Neural cell (in vitro differentiated cells): ENCODE data around the gene C20orf202. TPM values are rescaled to one million over a fixed set of nuclear protein-coding genes. Genes with fewer than 3 reads are reported as not detected.

ENCODE experiments used
- H2AFZ ChIP-seq: fragments of 200-600, 300-800 bp; sonication (generic), shearing (Covaris generic); 2 replicates; pipeline ENCODE4 v1.6.0; 2014; ENCODE audit warnings: low read depth, mild to moderate bottlenecking, antibody characterized with exemption, low read length, moderate library complexity
- H3F3A ChIP-seq: fragments of 200-600 bp; shearing (Covaris generic); 2 replicates; pipeline ENCODE4 v1.6.1; 2016; ENCODE audit warnings: mild to moderate bottlenecking, moderate library complexity, mixed read lengths, antibody characterized with exemption, low read length; ENCODE audit not compliant: insufficient read depth, poor library complexity, severe bottlenecking
- H3K27ac ChIP-seq: fragments of 200-600, 300-800 bp; sonication (generic), shearing (Covaris generic); 2 replicates; pipeline ENCODE4 v1.5.1; 2014; ENCODE audit warnings: mild to moderate bottlenecking, low read length, moderate library complexity
- H3K27me3 ChIP-seq: fragments of 300-800, 200-600 bp; sonication (generic), shearing (Covaris generic); 2 replicates; pipeline ENCODE4 v1.6.0; 2014; ENCODE audit warnings: mild to moderate bottlenecking, low read depth, low read length, moderate library complexity; ENCODE audit not compliant: insufficient read depth
- H3K36me3 ChIP-seq: fragments of 300-800, 200-600 bp; sonication (generic), shearing (Covaris generic); 2 replicates; pipeline ENCODE4 v1.5.1; 2014; ENCODE audit warnings: mild to moderate bottlenecking, antibody characterized with exemption, low read length, moderate library complexity; ENCODE audit not compliant: insufficient read depth
- H3K4me2 ChIP-seq: fragments of 300-800, 200-600 bp; sonication (generic), shearing (Covaris generic); 2 replicates; pipeline ENCODE4 v1.6.0; 2014; ENCODE audit warnings: mild to moderate bottlenecking, low read length
- H3K4me3 ChIP-seq: fragments of 300-800, 200-600 bp; sonication (generic), shearing (Covaris generic); 2 replicates; pipeline ENCODE4 v1.5.1; 2014; ENCODE audit warnings: mild to moderate bottlenecking, low read length, moderate library complexity
- H3K79me2 ChIP-seq: fragments of 200-600 bp; shearing (Covaris generic); replicated peaks from 2 replicates; pipeline ENCODE4 v1.6.0; 2014; ENCODE audit warnings: mild to moderate bottlenecking, low read length, moderate library complexity; ENCODE audit not compliant: insufficient read depth
- H3K9ac ChIP-seq: fragments of 300-800, 200-600 bp; sonication (generic), shearing (Covaris generic); 2 replicates; pipeline ENCODE4 v1.6.1; 2016; ENCODE audit warnings: mild to moderate bottlenecking, low read length, mixed read lengths
- H3K9me2 ChIP-seq: fragments of 200-600 bp; shearing (Covaris generic); 2 replicates; pipeline ENCODE4 v1.6.1; 2016; ENCODE audit warnings: mild to moderate bottlenecking, low read length, mixed read lengths; ENCODE audit not compliant: insufficient read depth
- H3K9me3 ChIP-seq: fragments of 200-600, 300-800 bp; sonication (generic), shearing (Covaris generic); 2 replicates; pipeline ENCODE4 v1.6.1; 2016; ENCODE audit warnings: mild to moderate bottlenecking, mixed run types, low read length, moderate library complexity, mixed read lengths
- H4K20me1 ChIP-seq: fragments of 200-600 bp; shearing (Covaris generic); 2 replicates; pipeline ENCODE4 v1.6.1; 2016; ENCODE audit warnings: mild to moderate bottlenecking, mixed run types; ENCODE audit not compliant: insufficient read depth
- EP300 ChIP-seq: fragments of 450-650 bp; conservative IDR thresholded peaks from 2 replicates; pipeline ENCODE4 v1.6.1; 2014; ENCODE audit warnings: antibody characterized with exemption, mild to moderate bottlenecking, moderate library complexity; ENCODE audit not compliant: poor library complexity, severe bottlenecking
- EZH2 ChIP-seq: fragments of 200-600, 300-800 bp; shearing (Covaris generic), sonication (generic); IDR thresholded peaks from 2 replicates; pipeline ENCODE4 v1.6.1; 2014; ENCODE audit warnings: antibody characterized with exemption, low read length, borderline replicate concordance, mild to moderate bottlenecking; ENCODE audit not compliant: insufficient read depth, poor library complexity, severe bottlenecking
- MXI1 ChIP-seq: fragments of 450-650 bp; conservative IDR thresholded peaks from 2 replicates; pipeline ENCODE4 v1.6.1; 2014; ENCODE audit warnings: antibody characterized with exemption, mild to moderate bottlenecking; ENCODE audit not compliant: poor library complexity, severe bottlenecking
- POLR2AphosphoS5 ChIP-seq: IDR thresholded peaks from 2 replicates; pipeline ENCODE4 v1.6.1; 2012
- RAD21 ChIP-seq: fragments of 450-650 bp; conservative IDR thresholded peaks from 2 replicates; pipeline ENCODE4 v1.6.1; 2014; ENCODE audit warnings: antibody characterized with exemption, mild to moderate bottlenecking, moderate library complexity
- SMC3 ChIP-seq: fragments of 450-650 bp; conservative IDR thresholded peaks from 2 replicates; pipeline ENCODE4 v1.6.1; 2014; ENCODE audit warnings: antibody characterized with exemption, mild to moderate bottlenecking, moderate library complexity; ENCODE audit not compliant: poor library complexity
- TAF1 ChIP-seq: IDR thresholded peaks from 2 replicates; pipeline ENCODE4 v1.6.1; 2012; ENCODE audit warnings: low read depth
- polyA plus RNA-seq: library from polyadenylated mRNA; depleted of rRNA; stranded (reverse); fragments of >200 nt; gene quantifications from 2 replicates; pipeline ENCODE4 v1.2.3, GENCODE V29; 2014
- TF ChIP-seq, protein P1 (sequence below): IDR thresholded peaks from 2 replicates; pipeline ENCODE4 v1.6.1; 2012; ENCODE audit warnings: borderline replicate concordance
- TF ChIP-seq, protein P2 (sequence below): fragments of 450-650 bp; IDR thresholded peaks from 2 replicates; pipeline ENCODE4 v1.5.1; 2014; ENCODE audit warnings: antibody characterized with exemption, mild to moderate bottlenecking, moderate library complexity; ENCODE audit not compliant: poor library complexity, severe bottlenecking

C20orf202 gene
- polyA plus RNA-seq, 1 donor from 2014 or later = 0.62 TPM

DNA sequence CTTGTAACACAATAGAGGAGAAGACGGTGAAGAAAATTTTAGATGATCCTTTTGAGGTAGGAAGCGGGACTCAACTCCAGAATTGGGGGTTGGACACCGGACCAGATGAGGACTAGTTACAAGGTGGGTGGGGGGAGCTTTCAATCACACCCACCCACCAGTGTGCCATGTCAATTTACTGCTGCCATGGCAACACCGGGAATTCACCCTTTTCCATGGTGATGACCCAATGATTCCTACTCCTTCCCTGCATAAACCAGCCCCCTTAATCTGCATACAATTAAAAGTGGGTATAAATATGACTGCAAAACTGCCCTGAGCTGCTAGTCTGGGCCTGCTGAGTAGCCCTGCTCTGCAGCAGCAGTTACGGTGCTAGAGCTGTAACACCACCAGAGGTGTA is 37.3 kb downstream of the C20orf202 start:
- H3K79me2 ChIP-seq = no peaks in the 10 kb centered on the region
- H3F3A ChIP-seq = no peaks in the 10 kb centered on the region
- no peaks in the 10 kb centered on the region for H3K27me3 ChIP-seq
- TF ChIP-seq TAF1 (no peak), SMC3 (no peak), EZH2 (no peak), POLR2AphosphoS5 (no peak)
- TF ChIP-seq, protein P1, sequence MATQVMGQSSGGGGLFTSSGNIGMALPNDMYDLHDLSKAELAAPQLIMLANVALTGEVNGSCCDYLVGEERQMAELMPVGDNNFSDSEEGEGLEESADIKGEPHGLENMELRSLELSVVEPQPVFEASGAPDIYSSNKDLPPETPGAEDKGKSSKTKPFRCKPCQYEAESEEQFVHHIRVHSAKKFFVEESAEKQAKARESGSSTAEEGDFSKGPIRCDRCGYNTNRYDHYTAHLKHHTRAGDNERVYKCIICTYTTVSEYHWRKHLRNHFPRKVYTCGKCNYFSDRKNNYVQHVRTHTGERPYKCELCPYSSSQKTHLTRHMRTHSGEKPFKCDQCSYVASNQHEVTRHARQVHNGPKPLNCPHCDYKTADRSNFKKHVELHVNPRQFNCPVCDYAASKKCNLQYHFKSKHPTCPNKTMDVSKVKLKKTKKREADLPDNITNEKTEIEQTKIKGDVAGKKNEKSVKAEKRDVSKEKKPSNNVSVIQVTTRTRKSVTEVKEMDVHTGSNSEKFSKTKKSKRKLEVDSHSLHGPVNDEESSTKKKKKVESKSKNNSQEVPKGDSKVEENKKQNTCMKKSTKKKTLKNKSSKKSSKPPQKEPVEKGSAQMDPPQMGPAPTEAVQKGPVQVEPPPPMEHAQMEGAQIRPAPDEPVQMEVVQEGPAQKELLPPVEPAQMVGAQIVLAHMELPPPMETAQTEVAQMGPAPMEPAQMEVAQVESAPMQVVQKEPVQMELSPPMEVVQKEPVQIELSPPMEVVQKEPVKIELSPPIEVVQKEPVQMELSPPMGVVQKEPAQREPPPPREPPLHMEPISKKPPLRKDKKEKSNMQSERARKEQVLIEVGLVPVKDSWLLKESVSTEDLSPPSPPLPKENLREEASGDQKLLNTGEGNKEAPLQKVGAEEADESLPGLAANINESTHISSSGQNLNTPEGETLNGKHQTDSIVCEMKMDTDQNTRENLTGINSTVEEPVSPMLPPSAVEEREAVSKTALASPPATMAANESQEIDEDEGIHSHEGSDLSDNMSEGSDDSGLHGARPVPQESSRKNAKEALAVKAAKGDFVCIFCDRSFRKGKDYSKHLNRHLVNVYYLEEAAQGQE = no peak
- H2AFZ ChIP-seq = no peak overlapping the region
- H3K9me2 ChIP-seq = no peaks in the 10 kb centered on the region
- H3K27ac ChIP-seq = no peak overlapping the region
- no peak overlapping the region for H3K9ac ChIP-seq
- H3K36me3 ChIP-seq = no peaks in the 10 kb centered on the region
- no peak overlapping the region for H3K4me2 ChIP-seq
- H4K20me1 ChIP-seq = no peaks in the 10 kb centered on the region
- H3K9me3 ChIP-seq = no peaks in the 10 kb centered on the region
- H3K4me3 ChIP-seq = no peak overlapping the region

DNA sequence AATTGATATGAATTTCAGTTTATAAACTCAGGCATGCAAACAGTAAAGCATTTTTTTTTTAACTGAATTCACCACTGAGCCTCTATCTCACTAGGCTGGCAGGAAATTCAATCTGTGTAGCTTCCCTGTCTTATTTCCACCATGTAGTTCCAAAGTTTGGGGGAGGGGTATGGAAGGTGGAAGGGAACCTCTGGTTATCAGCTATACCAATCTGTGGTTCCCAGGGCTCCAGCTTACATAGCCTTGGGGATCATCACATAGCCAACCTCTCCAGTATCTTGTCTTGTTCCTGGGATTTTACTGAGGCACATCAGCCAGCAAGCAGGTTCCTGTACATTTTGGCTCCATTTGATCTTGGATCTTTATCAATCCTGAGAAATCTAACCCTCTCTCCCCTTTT is 38.2 kb downstream of the C20orf202 start:
- no peaks in the 10 kb centered on the region for H4K20me1 ChIP-seq
- H3K79me2 ChIP-seq = no peaks in the 10 kb centered on the region
- H3K9me2 ChIP-seq = no peaks in the 10 kb centered on the region
- TF ChIP-seq RAD21 = no peak
- TF ChIP-seq EZH2 = no peak
- TF ChIP-seq, protein P1 = no peak
- TF ChIP-seq MXI1 = no peak
- TF ChIP-seq TAF1 = no peak
- TF ChIP-seq, protein P2, sequence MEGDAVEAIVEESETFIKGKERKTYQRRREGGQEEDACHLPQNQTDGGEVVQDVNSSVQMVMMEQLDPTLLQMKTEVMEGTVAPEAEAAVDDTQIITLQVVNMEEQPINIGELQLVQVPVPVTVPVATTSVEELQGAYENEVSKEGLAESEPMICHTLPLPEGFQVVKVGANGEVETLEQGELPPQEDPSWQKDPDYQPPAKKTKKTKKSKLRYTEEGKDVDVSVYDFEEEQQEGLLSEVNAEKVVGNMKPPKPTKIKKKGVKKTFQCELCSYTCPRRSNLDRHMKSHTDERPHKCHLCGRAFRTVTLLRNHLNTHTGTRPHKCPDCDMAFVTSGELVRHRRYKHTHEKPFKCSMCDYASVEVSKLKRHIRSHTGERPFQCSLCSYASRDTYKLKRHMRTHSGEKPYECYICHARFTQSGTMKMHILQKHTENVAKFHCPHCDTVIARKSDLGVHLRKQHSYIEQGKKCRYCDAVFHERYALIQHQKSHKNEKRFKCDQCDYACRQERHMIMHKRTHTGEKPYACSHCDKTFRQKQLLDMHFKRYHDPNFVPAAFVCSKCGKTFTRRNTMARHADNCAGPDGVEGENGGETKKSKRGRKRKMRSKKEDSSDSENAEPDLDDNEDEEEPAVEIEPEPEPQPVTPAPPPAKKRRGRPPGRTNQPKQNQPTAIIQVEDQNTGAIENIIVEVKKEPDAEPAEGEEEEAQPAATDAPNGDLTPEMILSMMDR = no peak
- TF ChIP-seq SMC3 = no peak
- no peak for TF ChIP-seq EP300
- TF ChIP-seq POLR2AphosphoS5 = no peak
- H3K27me3 ChIP-seq = no peaks in the 10 kb centered on the region
- H2AFZ ChIP-seq = no peak overlapping the region
- H3K4me3 ChIP-seq = no peak overlapping the region
- H3K9ac ChIP-seq = no peak overlapping the region
- no peaks in the 10 kb centered on the region for H3K9me3 ChIP-seq
- H3K36me3 ChIP-seq = no peaks in the 10 kb centered on the region
- no peak overlapping the region for H3K27ac ChIP-seq
- no peak overlapping the region for H3K4me2 ChIP-seq
- no peaks in the 10 kb centered on the region for H3F3A ChIP-seq
